Type B pancreatic cell (in vitro differentiated cells): ENCODE data around the gene NR3C1. TPM values are rescaled to one million over a fixed set of nuclear protein-coding genes. Genes with fewer than 3 reads are reported as not detected.

Experiments
- DNase-seq: peaks from one replicate; pipeline ENCODE4 v3.0.0; 2021; ENCODE audit warnings: mixed read lengths; ENCODE audit not compliant: unreplicated experiment; ENCODE audit errors: extremely low spot score
- H3K27ac Mint-ChIP-seq: 2 replicates; pipeline ENCODE4 v1.8.0; 2021; ENCODE audit warnings: mild to moderate bottlenecking, mixed read lengths
- H3K27me3 Mint-ChIP-seq: 2 replicates; pipeline ENCODE4 v1.8.0; 2021; ENCODE audit warnings: mixed read lengths
- H3K36me3 Mint-ChIP-seq: 2 replicates; pipeline ENCODE4 v1.8.0; 2021; ENCODE audit warnings: mixed read lengths
- H3K4me1 Mint-ChIP-seq: one replicate; pipeline ENCODE4 v1.8.0; 2021; ENCODE audit warnings: mixed read lengths; ENCODE audit not compliant: unreplicated experiment
- H3K4me3 Mint-ChIP-seq: 2 replicates; pipeline ENCODE4 v1.8.0; 2021; ENCODE audit warnings: mild to moderate bottlenecking, mixed read lengths
- H3K9me3 Mint-ChIP-seq: 2 replicates; pipeline ENCODE4 v1.8.0; 2021; ENCODE audit warnings: mixed read lengths
- CTCF ChIP-seq: fragments of 200-600 bp; sonication (generic); conservative IDR thresholded peaks from 2 replicates; pipeline ENCODE4 v1.5.0; 2021; ENCODE audit warnings: antibody characterized with exemption, mild to moderate bottlenecking
- total RNA-seq: library from RNA; stranded (reverse); gene quantifications from 2 replicates; pipeline ENCODE4 v1.2.1, GENCODE V29; 2021; ENCODE audit warnings: low replicate concordance

The NR3C1 gene
- total RNA-seq, 1 donor from 2014 or later, result 94.0 TPM

GRCh38 chr5:143404416-143405062 is 1.1 kb upstream of the NR3C1 start:
- Mint-ChIP-seq H3K4me1 (peaks cover 23% of the 10 kb centered on the region), H3K36me3 (peaks cover 20% of the 10 kb centered on the region), H3K9me3 (peaks cover 6% of the 10 kb centered on the region), H3K4me3 (peak overlapping the region; percentile 99), H3K27me3 (peaks cover 27% of the 10 kb centered on the region), H3K27ac (peak overlapping the region; percentile 99)
- peak; percentile 72 for DNase-seq
- no peak for TF ChIP-seq CTCF

- no peak overlapping the region for H3K27ac Mint-ChIP-seq
- H3K4me1 Mint-ChIP-seq, result peaks cover 34% of the 10 kb centered on the region
- DNase-seq, result no peak
- peak overlapping the region; percentile 85 for H3K4me3 Mint-ChIP-seq
- no peak for TF ChIP-seq CTCF
- H3K9me3 Mint-ChIP-seq, result peaks cover 6% of the 10 kb centered on the region
- H3K27me3 Mint-ChIP-seq, result peaks cover 28% of the 10 kb centered on the region
- peaks cover 32% of the 10 kb centered on the region for H3K36me3 Mint-ChIP-seq
Observed at GRCh38 chr5:143403334-143403592, 223 bp downstream of the NR3C1 start.

- H3K4me3 Mint-ChIP-seq, result peak overlapping the region; percentile 85
- peaks cover 6% of the 10 kb centered on the region for H3K9me3 Mint-ChIP-seq
- peak overlapping the region; percentile 79 for H3K27ac Mint-ChIP-seq
- DNase-seq, result peak; percentile 76
- no peak for TF ChIP-seq CTCF
- H3K27me3 Mint-ChIP-seq, result peaks cover 28% of the 10 kb centered on the region
- H3K36me3 Mint-ChIP-seq, result peaks cover 32% of the 10 kb centered on the region
- H3K4me1 Mint-ChIP-seq, result peaks cover 34% of the 10 kb centered on the region
Observed at GRCh38 chr5:143402553-143403333, 743 bp downstream of the NR3C1 start.

- peak overlapping the region; percentile 85 for H3K4me3 Mint-ChIP-seq
- peaks cover 6% of the 10 kb centered on the region for H3K9me3 Mint-ChIP-seq
- DNase-seq, result no peak
- H3K4me1 Mint-ChIP-seq, result peaks cover 34% of the 10 kb centered on the region
- H3K27me3 Mint-ChIP-seq, result peaks cover 23% of the 10 kb centered on the region
- no peak for TF ChIP-seq CTCF
- peak overlapping the region; percentile 79 for H3K27ac Mint-ChIP-seq
- peaks cover 32% of the 10 kb centered on the region for H3K36me3 Mint-ChIP-seq
Observed at GRCh38 chr5:143402017-143402552, 1.4 kb downstream of the NR3C1 start.

GRCh38 chr5:143401227-143402016 is 2.1 kb downstream of the NR3C1 start:
- H3K27me3 Mint-ChIP-seq, result peaks cover 23% of the 10 kb centered on the region
- no peak for DNase-seq
- peaks cover 38% of the 10 kb centered on the region for H3K4me1 Mint-ChIP-seq
- peak overlapping the region; percentile 79 for H3K27ac Mint-ChIP-seq
- H3K9me3 Mint-ChIP-seq, result peaks cover under 1% of the 10 kb centered on the region
- H3K36me3 Mint-ChIP-seq, result peaks cover 32% of the 10 kb centered on the region
- TF ChIP-seq CTCF, result no peak
- peak overlapping the region; percentile 85 for H3K4me3 Mint-ChIP-seq
